Measurements from ENCODE around the gene CADPS2.

DNA sequence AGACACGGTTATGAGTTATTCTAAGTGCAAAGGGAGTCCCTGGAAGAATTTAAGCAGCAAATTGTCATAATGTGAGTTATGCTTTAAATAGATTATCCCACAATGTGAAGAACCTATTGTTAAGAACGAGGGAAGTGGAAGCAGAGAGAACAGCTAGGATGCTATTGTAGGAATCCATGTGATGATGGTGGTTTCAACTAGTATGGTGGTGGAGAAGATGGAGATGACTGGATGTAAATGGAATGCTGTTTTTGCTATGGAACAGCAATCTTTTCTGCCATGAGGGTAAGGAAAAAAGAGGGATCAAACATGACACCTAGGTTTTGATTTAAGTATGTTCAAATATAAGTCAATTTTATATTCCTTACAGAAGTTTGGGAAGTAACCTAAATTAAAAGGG is 378.7 kb downstream of the CADPS2 start:
- TF ChIP-seq, protein P1, sequence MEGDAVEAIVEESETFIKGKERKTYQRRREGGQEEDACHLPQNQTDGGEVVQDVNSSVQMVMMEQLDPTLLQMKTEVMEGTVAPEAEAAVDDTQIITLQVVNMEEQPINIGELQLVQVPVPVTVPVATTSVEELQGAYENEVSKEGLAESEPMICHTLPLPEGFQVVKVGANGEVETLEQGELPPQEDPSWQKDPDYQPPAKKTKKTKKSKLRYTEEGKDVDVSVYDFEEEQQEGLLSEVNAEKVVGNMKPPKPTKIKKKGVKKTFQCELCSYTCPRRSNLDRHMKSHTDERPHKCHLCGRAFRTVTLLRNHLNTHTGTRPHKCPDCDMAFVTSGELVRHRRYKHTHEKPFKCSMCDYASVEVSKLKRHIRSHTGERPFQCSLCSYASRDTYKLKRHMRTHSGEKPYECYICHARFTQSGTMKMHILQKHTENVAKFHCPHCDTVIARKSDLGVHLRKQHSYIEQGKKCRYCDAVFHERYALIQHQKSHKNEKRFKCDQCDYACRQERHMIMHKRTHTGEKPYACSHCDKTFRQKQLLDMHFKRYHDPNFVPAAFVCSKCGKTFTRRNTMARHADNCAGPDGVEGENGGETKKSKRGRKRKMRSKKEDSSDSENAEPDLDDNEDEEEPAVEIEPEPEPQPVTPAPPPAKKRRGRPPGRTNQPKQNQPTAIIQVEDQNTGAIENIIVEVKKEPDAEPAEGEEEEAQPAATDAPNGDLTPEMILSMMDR (IDR thresholded peaks at IDR 0.05; ENCODE audit: insufficient read depth, low read length, poor library complexity, severe bottlenecking), result no peak
- TF ChIP-seq EZH2phosphoT487 (conservative IDR thresholded peaks at IDR 0.05; ENCODE audit: low read length), result no peak
